ENCODE measurements around the gene NLGN4Y. TPM values are rescaled to one million over a fixed set of nuclear protein-coding genes. Genes with fewer than 3 reads are reported as not detected.

NLGN4Y gene
- total RNA-seq, 1 experiment from 2014 or later, result 48.4 TPM

GRCh38 chrY:14679181-14679580 lies 154.9 kb downstream of the NLGN4Y start:
- Mint-ChIP-seq H3K4me1 (peaks cover 10% of the 10 kb centered on the region; the same call in 1 of the 2 replicates), H3K4me3 (no peak overlapping the region), H3K9me3 (peaks cover 9% of the 10 kb centered on the region), H3K27ac (no peak overlapping the region), H3K27me3 (ENCODE audit: low read depth) (no peaks in the 10 kb centered on the region), H3K36me3 (peaks cover 23% of the 10 kb centered on the region)
- POLR2A ChIA-PET, result no interaction called here
- no peak for DNase-seq (ENCODE audit: low spot score)
- no peak for ATAC-seq
- CTCF ChIA-PET, result no interaction called here
- TF ChIP-seq MYBL2 (CRISPR knock-in tag; IDR thresholded peaks at IDR 0.05) (no peak), MLX (CRISPR knock-in tag; IDR thresholded peaks at IDR 0.05) (no peak), CTCF (IDR thresholded peaks at IDR 0.05) (no peak), NR2C2 (CRISPR knock-in tag; IDR thresholded peaks at IDR 0.05) (no peak), TEAD1 (CRISPR knock-in tag; IDR thresholded peaks at IDR 0.05) (no peak), ESRRA (CRISPR knock-in tag; IDR thresholded peaks at IDR 0.05; ENCODE audit: borderline replicate concordance) (no peak), ATF3 (CRISPR knock-in tag; conservative IDR thresholded peaks at IDR 0.05) (no peak), ZNF425 (CRISPR knock-in tag; conservative IDR thresholded peaks at IDR 0.05) (no peak), KAT7 (CRISPR knock-in tag; IDR thresholded peaks at IDR 0.05; ENCODE audit: borderline replicate concordance) (no peak), GTF2I (CRISPR knock-in tag; conservative IDR thresholded peaks at IDR 0.05) (no peak), FOXJ3 (CRISPR knock-in tag; IDR thresholded peaks at IDR 0.05; ENCODE audit: borderline replicate concordance) (no peak), NR1H2 (CRISPR knock-in tag; IDR thresholded peaks at IDR 0.05) (no peak), TEAD4 (CRISPR knock-in tag; IDR thresholded peaks at IDR 0.05) (no peak)
- TF ChIP-seq, protein P1, sequence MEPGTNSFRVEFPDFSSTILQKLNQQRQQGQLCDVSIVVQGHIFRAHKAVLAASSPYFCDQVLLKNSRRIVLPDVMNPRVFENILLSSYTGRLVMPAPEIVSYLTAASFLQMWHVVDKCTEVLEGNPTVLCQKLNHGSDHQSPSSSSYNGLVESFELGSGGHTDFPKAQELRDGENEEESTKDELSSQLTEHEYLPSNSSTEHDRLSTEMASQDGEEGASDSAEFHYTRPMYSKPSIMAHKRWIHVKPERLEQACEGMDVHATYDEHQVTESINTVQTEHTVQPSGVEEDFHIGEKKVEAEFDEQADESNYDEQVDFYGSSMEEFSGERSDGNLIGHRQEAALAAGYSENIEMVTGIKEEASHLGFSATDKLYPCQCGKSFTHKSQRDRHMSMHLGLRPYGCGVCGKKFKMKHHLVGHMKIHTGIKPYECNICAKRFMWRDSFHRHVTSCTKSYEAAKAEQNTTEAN (CRISPR knock-in tag; IDR thresholded peaks at IDR 0.05), result no peak
- TF ChIP-seq, protein P2, sequence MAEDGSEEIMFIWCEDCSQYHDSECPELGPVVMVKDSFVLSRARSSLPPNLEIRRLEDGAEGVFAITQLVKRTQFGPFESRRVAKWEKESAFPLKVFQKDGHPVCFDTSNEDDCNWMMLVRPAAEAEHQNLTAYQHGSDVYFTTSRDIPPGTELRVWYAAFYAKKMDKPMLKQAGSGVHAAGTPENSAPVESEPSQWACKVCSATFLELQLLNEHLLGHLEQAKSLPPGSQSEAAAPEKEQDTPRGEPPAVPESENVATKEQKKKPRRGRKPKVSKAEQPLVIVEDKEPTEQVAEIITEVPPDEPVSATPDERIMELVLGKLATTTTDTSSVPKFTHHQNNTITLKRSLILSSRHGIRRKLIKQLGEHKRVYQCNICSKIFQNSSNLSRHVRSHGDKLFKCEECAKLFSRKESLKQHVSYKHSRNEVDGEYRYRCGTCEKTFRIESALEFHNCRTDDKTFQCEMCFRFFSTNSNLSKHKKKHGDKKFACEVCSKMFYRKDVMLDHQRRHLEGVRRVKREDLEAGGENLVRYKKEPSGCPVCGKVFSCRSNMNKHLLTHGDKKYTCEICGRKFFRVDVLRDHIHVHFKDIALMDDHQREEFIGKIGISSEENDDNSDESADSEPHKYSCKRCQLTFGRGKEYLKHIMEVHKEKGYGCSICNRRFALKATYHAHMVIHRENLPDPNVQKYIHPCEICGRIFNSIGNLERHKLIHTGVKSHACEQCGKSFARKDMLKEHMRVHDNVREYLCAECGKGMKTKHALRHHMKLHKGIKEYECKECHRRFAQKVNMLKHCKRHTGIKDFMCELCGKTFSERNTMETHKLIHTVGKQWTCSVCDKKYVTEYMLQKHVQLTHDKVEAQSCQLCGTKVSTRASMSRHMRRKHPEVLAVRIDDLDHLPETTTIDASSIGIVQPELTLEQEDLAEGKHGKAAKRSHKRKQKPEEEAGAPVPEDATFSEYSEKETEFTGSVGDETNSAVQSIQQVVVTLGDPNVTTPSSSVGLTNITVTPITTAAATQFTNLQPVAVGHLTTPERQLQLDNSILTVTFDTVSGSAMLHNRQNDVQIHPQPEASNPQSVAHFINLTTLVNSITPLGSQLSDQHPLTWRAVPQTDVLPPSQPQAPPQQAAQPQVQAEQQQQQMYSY (CRISPR knock-in tag; IDR thresholded peaks at IDR 0.05), result no peak
- TF ChIP-seq, protein P3, sequence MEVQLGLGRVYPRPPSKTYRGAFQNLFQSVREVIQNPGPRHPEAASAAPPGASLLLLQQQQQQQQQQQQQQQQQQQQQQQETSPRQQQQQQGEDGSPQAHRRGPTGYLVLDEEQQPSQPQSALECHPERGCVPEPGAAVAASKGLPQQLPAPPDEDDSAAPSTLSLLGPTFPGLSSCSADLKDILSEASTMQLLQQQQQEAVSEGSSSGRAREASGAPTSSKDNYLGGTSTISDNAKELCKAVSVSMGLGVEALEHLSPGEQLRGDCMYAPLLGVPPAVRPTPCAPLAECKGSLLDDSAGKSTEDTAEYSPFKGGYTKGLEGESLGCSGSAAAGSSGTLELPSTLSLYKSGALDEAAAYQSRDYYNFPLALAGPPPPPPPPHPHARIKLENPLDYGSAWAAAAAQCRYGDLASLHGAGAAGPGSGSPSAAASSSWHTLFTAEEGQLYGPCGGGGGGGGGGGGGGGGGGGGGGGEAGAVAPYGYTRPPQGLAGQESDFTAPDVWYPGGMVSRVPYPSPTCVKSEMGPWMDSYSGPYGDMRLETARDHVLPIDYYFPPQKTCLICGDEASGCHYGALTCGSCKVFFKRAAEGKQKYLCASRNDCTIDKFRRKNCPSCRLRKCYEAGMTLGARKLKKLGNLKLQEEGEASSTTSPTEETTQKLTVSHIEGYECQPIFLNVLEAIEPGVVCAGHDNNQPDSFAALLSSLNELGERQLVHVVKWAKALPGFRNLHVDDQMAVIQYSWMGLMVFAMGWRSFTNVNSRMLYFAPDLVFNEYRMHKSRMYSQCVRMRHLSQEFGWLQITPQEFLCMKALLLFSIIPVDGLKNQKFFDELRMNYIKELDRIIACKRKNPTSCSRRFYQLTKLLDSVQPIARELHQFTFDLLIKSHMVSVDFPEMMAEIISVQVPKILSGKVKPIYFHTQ (CRISPR knock-in tag; IDR thresholded peaks at IDR 0.05), result no peak
- TF ChIP-seq, protein P4, sequence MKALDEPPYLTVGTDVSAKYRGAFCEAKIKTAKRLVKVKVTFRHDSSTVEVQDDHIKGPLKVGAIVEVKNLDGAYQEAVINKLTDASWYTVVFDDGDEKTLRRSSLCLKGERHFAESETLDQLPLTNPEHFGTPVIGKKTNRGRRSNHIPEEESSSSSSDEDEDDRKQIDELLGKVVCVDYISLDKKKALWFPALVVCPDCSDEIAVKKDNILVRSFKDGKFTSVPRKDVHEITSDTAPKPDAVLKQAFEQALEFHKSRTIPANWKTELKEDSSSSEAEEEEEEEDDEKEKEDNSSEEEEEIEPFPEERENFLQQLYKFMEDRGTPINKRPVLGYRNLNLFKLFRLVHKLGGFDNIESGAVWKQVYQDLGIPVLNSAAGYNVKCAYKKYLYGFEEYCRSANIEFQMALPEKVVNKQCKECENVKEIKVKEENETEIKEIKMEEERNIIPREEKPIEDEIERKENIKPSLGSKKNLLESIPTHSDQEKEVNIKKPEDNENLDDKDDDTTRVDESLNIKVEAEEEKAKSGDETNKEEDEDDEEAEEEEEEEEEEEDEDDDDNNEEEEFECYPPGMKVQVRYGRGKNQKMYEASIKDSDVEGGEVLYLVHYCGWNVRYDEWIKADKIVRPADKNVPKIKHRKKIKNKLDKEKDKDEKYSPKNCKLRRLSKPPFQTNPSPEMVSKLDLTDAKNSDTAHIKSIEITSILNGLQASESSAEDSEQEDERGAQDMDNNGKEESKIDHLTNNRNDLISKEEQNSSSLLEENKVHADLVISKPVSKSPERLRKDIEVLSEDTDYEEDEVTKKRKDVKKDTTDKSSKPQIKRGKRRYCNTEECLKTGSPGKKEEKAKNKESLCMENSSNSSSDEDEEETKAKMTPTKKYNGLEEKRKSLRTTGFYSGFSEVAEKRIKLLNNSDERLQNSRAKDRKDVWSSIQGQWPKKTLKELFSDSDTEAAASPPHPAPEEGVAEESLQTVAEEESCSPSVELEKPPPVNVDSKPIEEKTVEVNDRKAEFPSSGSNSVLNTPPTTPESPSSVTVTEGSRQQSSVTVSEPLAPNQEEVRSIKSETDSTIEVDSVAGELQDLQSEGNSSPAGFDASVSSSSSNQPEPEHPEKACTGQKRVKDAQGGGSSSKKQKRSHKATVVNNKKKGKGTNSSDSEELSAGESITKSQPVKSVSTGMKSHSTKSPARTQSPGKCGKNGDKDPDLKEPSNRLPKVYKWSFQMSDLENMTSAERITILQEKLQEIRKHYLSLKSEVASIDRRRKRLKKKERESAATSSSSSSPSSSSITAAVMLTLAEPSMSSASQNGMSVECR (CRISPR knock-in tag; IDR thresholded peaks at IDR 0.05; ENCODE audit: borderline replicate concordance), result no peak
